MM.1S (cell line): ENCODE measurements around the gene FBLN7.
"Not testable (repeated sequence)": the region's sequence is repeated elsewhere in the genome, so short reads cannot be mapped to it uniquely, and the experiment has no call there.

Experiments used
- EZH2 ChIP-seq: fragments of 300-600 bp; sonication (generic); optimal IDR thresholded peaks from 2 replicates; pipeline ENCODE3; 2017; ENCODE audit warnings: low read depth, mild to moderate bottlenecking, antibody characterized with exemption, low read length, mixed read lengths
- TF ChIP-seq, protein P1 (sequence below): fragments of 300-600 bp; sonication (generic); IDR thresholded peaks from 2 replicates; pipeline ENCODE4 v1.5.1; 2016; ENCODE audit warnings: antibody characterized with exemption, low read length, mixed read lengths

DNA sequence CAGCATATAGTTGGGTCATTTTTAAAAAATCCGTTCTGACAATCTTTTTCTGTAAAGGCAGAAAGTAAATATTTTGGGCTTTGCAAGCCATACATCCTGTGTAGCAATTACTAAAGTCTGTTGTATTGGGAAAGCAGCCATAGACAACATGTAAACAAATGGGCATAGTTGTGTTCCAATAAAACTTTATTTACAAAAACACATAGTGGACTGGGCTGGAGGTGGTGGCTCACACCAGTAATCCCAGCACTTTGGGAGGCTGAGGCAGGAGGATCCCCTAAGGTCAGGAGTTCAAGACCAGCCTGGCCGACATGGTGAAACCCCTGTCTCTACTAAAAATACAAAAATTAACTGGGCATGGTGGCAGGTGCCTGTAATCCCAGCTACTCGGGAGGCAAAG, 69.7 kb downstream of the FBLN7 start:
- TF ChIP-seq, protein P1, sequence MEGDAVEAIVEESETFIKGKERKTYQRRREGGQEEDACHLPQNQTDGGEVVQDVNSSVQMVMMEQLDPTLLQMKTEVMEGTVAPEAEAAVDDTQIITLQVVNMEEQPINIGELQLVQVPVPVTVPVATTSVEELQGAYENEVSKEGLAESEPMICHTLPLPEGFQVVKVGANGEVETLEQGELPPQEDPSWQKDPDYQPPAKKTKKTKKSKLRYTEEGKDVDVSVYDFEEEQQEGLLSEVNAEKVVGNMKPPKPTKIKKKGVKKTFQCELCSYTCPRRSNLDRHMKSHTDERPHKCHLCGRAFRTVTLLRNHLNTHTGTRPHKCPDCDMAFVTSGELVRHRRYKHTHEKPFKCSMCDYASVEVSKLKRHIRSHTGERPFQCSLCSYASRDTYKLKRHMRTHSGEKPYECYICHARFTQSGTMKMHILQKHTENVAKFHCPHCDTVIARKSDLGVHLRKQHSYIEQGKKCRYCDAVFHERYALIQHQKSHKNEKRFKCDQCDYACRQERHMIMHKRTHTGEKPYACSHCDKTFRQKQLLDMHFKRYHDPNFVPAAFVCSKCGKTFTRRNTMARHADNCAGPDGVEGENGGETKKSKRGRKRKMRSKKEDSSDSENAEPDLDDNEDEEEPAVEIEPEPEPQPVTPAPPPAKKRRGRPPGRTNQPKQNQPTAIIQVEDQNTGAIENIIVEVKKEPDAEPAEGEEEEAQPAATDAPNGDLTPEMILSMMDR: not testable (repeated sequence)
- TF ChIP-seq EZH2: not testable (repeated sequence)
